HG03558 (cell line): ENCODE results near the gene KIAA1755.
"Not testable (repeated sequence)": the region's sequence is repeated elsewhere in the genome, so short reads cannot be mapped to it uniquely, and the experiment has no call there.

ENCODE experiments used
- ATAC-seq: cut with Tn5 transposase; IDR thresholded peaks from one replicate; pipeline ENCODE4 v1.9.1; 2021; ENCODE audit warnings: moderate number of reproducible peaks; ENCODE audit not compliant: unreplicated experiment; ENCODE audit errors: extremely low read depth

KIAA1755 gene

GRCh38 chr20:38293491-38294065, 33.0 kb upstream of the KIAA1755 start:
- no peak for ATAC-seq

GRCh38 chr20:38291966-38292365, 31.4 kb upstream of the KIAA1755 start:
- ATAC-seq: no peak

GRCh38 chr20:38290829-38291814, 30.6 kb upstream of the KIAA1755 start:
- ATAC-seq: no peak

GRCh38 chr20:38286586-38287531, 26.3 kb upstream of the KIAA1755 start:
- ATAC-seq: no peak

GRCh38 chr20:38284893-38285444, 24.4 kb upstream of the KIAA1755 start:
- ATAC-seq: no peak

- ATAC-seq: not testable (repeated sequence)
Observed at GRCh38 chr20:38284066-38284650, 23.6 kb upstream of the KIAA1755 start.

- ATAC-seq: no peak
Observed at GRCh38 chr20:38283236-38283635, 22.7 kb upstream of the KIAA1755 start.

GRCh38 chr20:38281176-38281915, 20.8 kb upstream of the KIAA1755 start:
- ATAC-seq: not testable (repeated sequence)

- ATAC-seq: no peak
Observed at GRCh38 chr20:38278763-38279162, 18.2 kb upstream of the KIAA1755 start.

GRCh38 chr20:38278131-38278530, 17.6 kb upstream of the KIAA1755 start:
- ATAC-seq: no peak

GRCh38 chr20:38277691-38278090, 17.2 kb upstream of the KIAA1755 start:
- no peak for ATAC-seq

- no peak for ATAC-seq
Observed at GRCh38 chr20:38277285-38277684, 16.8 kb upstream of the KIAA1755 start.

GRCh38 chr20:38275815-38276550, 15.4 kb upstream of the KIAA1755 start:
- ATAC-seq: no peak

- no peak for ATAC-seq
Observed at GRCh38 chr20:38272961-38273360, 12.4 kb upstream of the KIAA1755 start.

- ATAC-seq: no peak
Observed at GRCh38 chr20:38272398-38272797, 11.9 kb upstream of the KIAA1755 start.

GRCh38 chr20:38271608-38272120, 11.1 kb upstream of the KIAA1755 start:
- ATAC-seq: no peak

GRCh38 chr20:38270869-38271605, 10.5 kb upstream of the KIAA1755 start:
- ATAC-seq: no peak

GRCh38 chr20:38269715-38270114, 9.2 kb upstream of the KIAA1755 start:
- ATAC-seq: no peak
